IPS DF 19.7 (cell line): ENCODE results near the gene PRSS56.
"Not testable (repeated sequence)": the region's sequence is repeated elsewhere in the genome, so short reads cannot be mapped to it uniquely, and the experiment has no call there.

Experiments
- DNase-seq: peaks from one replicate; pipeline ENCODE4 v3.0.0-alpha.2; 2013; ENCODE audit warnings: low read depth, low spot score

The PRSS56 gene

DNA sequence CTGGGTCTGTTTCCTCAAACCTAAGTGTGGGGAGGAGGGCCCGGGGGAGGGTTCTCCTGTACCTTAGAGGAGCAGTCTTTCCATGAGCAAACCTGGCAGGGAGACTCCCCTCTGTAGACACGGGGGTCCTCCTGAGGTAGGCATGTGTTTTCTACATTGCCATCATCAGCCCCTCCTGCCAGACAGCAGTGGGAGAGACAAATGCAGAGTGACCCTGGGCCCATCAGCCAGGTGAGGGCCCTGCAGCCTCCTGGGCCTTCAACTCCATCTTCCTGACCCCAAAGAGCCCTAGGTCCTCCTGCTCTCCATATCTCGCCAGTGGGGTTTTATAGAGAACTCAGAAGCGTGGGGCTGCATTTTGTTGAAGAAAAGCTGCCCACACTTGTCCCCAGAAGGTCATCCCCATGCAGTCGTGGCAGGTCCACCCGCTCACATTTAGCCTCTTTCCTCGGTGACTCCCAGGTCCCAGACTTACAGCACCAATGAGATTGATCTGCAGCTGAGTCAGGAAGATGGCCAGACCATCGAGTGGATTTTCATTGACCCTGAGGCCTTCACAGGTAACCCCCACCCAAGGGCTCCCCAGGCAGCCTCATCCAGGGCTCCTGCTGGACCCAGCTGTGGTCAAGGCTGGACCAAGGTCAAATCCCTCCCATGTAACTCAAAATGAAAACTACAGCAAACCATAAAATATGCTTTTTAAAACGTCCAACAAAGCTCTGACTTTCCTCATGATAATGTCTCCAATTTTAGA lies 21.9 kb downstream of the PRSS56 start:
- DNase-seq, result no peak

DNA sequence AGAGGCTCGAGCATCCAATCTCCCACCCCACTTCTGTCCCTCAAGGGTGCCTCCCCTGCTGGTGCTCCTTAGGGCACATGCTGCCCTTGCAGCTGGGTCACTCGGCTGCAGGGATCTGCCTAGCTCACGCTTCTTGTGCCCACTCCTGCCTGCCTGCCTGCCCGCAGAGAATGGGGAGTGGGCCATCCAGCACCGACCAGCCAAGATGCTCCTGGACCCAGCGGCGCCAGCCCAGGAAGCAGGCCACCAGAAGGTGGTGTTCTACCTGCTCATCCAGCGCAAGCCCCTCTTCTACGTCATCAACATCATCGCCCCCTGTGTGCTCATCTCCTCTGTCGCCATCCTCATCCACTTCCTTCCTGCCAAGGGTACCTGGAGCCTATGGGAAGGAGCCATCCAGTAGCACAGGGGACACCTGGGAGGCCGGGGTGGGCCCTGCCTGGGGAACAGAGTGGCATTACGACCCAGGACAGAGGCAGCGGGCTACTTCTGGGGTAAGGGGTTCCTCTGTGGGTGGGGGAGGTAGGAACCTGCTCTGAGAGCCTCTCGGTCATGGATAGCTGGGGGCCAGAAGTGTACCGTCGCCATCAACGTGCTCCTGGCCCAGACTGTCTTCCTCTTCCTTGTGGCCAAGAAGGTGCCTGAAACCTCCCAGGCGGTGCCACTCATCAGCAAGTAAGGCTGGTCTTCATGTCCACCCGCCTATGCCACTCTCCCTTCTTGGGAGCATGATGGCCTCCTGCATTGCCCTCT lies 22.7 kb downstream of the PRSS56 start:
- no peak for DNase-seq

DNA sequence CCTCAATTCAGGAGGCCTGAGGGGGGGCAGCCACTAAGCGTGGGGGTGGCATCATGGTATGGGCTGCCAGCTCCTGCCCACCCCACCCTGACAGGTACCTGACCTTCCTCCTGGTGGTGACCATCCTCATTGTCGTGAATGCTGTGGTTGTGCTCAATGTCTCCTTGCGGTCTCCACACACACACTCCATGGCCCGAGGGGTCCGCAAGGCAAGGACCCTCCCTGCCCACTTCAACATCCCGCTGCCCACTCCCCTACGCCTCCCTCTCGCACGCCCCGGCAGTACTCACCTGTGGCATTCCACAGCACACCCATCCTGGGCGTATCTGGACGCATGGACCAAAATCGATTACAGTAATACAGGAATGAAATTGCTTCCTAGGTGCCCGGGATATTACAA lies 23.3 kb downstream of the PRSS56 start:
- no peak for DNase-seq

DNA sequence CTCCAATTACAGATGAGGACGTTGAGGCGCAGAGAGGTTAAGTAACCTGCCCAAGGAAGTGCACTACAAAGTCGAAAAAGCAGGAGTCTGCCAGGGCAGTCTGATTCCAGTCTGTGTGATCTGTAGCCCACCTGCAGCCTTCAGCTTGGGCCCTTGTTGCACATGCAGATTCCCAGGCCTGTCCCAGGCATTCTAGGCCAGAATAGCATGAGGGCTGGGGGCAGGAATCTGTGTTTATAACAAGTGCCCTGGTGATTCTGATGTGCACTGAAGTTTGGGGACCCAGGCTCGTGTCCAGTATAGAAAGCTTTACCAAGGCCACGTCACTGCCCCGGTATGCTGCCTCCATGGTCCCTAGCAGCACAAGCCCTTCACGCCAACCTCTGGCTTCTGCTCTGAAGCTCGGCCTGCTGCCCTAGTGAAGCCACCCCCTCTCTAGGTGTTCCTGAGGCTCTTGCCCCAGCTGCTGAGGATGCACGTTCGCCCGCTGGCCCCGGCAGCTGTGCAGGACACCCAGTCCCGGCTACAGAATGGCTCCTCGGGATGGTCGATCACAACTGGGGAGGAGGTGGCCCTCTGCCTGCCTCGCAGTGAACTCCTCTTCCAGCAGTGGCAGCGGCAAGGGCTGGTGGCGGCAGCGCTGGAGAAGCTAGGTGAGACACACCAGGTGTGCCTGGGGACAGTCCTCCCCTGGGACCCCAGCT lies 23.9 kb downstream of the PRSS56 start:
- no peak for DNase-seq

DNA sequence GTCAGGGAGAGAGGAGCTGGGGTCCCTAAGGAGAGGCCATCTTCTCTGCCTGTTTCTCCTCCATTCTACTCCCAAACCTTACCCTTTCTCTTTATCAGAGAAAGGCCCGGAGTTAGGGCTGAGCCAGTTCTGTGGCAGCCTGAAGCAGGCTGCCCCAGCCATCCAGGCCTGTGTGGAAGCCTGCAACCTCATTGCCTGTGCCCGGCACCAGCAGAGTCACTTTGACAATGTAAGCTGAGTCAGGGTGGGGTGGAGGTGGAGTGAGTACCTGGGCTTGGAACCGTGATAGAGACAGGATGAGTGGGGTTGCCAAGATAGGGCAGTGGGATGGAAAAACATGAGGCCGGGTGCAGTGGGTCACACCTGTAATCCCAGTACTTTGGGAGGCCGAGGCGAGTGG lies 24.5 kb downstream of the PRSS56 start:
- no peak for DNase-seq

DNA sequence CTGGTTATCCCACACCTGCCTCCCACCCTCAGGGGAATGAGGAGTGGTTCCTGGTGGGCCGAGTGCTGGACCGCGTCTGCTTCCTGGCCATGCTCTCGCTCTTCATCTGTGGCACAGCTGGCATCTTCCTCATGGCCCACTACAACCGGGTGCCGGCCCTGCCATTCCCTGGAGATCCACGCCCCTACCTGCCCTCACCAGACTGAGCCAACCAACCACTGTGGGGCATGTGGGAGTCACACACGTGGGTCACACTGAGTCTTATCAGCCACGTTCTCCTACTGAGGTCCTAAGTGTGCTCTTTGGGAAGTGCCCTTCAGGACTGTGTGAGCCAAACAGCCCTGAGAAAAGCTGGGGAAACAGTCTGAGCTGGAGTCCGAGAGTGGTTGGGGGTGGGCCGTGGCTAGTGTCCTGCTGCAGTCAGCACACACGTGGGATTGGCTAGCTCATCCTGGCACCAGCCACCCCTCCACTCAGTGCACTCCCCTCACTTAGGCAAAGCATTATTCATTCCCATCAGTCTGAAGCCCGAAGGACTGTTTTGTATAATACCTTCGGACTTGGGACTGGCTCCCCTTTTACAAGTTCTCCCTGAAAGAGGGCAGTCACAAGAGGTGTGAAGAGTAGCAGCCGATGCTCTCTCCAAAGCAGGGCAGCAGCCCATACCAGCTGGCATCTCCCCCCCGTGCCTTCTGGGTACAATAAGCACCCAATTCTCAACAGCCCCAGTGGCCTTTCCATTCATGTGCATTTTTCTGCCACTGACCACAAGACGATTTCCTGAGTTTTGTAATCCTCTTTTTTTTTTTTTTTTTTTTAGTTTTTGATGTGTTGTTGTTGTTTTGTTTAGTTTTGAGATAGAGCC lies 25.6 kb downstream of the PRSS56 start:
- no peak for DNase-seq

DNA sequence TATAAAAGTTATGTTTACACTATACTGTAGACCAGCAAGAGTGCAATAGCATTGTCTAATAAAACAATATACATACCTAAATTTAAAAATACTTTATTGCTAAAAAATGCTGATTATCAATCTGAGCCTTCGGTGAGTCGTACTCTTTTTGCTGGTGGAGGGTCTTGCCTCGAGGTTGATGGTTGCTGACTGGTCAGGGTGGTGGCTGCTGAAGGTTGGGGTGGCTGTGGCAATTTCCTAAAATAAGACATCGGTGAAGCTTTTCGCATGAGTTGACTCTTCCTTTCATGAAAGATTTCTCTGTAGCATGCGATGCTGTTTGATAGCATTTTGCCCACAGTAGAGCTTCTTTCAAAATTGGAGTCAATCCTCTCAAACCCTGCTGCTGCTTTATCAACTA lies 27.8 kb downstream of the PRSS56 start:
- DNase-seq, result no peak

DNA sequence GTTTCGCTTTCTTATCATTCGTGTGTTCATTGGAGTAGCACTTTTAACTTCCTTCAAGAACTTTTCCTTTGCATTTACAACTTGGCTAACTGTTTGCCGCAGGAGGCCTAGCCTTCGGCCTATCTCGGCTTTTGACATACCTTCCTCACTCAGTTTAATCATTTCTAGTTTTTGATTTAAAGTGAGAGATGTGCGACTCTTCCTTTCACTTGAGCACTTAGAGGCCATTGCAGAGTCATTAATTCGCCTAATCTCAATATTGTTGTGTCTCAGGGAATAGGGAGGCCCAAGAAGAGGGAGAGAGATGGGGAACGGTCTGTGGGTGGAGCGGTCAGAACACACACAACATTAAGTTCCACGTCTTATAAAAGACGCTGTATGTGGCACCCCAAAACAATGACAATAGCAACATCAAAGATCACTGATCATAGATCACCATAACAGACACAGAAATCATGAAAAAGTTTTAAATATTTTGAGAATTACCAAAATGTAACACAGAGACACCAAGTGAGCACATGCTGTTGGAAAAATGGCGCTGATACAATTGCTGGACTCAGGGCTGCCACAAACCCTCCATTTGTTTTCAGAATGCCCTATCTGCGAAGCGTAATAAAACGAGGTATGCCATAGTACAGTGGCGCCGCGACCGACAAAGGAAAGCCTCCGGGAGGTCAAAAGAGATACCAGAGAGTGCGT lies 29.6 kb downstream of the PRSS56 start:
- DNase-seq, result no peak

DNA sequence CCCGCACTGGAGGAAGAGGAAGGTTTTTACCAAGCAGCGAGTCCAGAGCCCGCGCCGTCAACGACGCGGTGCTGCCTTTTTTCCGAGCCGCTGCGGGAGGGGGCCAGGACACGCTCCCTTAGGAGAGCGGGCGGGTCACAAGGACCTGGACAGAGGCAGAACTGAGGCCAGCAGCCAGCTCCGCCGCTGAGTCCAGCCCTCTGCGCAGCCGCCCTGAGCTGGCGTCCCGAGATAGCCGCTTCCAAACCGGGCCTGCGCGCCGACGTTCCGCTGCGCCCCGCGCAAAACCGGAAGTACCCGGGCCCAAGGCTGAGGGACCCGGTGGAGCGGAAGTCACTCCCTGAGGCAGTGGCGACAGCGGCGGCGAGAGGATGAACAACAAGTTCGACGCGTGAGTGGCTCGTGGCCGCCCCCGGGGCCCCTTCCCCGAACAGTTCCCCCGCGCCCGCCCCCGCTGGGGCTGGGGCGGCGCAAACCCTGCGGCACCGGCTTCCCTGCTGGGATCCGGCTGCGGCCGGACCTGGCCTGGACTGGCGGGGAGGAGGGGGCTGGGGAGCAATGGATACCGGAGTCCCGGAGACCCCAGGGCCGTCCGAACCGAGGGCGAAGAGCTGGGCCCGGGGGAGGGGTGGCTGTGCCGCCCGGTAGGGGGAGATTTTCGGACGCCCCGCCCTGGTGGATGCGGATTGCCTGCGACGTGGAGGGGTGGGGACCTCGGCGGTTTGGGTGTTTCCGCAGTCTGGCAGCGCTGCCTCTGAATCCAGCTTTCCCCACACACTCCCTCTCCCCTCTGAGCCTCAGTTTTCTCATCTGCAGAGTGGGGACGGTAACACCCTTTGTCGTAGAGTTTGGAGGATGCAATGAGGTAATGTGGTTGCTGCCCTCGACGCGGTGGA lies 30.4 kb downstream of the PRSS56 start, which contains the start of the genes EIF4E2 and TIGD1:
Gene EIF4E2, plus strand, starts transcription at position 336 of the 896 bp plus-strand sequence. Its CDS starts 36 bp downstream, at position 372.
Gene TIGD1, minus strand, starts transcription at position 204 of the 896 bp plus-strand sequence. CDS start 675 bp downstream, outside the sequence.
- DNase-seq, result peak; percentile 71

DNA sequence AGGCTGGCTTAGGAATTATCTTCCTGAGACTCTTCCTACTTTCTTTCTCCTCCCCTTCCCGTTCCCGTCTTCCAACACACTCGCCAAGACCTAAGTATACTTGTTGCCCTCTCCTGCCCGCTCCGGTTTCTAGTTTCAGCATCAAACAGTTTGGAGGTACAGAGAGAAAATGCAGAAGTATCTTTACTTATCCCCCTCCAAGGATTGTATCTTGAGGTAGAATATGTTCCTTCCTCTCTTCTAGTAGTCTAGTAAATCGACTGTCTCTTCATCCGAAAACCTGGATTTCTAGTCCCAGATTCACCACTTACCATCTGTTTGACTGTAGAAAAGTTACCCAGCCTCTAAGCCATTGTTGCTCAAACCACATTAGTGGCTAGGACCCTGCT lies 31.1 kb downstream of the PRSS56 start:
- no peak for DNase-seq

DNA sequence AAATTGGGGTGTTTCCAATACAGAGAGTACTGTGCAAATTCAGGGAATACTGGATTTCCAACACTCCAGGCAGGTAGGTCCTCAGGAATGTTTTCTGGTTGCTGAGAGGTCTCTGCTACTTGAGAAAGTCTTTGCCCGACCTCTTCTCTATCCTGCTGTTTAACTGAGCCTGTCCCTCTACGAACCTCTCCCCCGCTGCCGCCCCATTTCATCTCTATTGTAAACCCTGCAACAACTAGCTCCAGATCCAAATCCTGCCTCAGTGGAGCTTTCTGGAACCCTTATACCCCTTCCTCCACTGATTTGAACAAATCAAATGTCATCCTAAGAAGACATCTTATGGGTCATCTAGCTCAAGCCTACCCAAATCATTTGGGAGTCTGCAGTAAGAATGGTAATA lies 31.6 kb downstream of the PRSS56 start:
- no peak for DNase-seq

DNA sequence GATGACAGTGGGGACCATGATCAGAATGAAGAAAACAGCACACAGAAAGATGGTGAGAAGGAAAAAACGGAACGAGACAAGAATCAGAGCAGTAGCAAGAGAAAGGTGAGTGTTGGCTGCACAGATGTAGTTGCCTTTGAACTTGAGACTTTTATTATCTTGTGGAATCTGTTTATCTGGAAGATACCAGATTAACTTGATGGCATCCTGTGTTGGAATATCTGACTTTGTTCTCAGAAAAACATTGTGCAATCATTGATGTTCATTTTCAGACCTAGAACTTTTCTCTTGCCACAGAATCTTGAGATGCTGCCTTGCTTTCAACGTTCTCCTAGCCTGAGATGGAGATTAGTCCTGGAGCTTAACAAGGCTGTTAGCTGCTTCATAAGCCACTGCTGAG lies 36.2 kb downstream of the PRSS56 start:
- no peak for DNase-seq

DNA sequence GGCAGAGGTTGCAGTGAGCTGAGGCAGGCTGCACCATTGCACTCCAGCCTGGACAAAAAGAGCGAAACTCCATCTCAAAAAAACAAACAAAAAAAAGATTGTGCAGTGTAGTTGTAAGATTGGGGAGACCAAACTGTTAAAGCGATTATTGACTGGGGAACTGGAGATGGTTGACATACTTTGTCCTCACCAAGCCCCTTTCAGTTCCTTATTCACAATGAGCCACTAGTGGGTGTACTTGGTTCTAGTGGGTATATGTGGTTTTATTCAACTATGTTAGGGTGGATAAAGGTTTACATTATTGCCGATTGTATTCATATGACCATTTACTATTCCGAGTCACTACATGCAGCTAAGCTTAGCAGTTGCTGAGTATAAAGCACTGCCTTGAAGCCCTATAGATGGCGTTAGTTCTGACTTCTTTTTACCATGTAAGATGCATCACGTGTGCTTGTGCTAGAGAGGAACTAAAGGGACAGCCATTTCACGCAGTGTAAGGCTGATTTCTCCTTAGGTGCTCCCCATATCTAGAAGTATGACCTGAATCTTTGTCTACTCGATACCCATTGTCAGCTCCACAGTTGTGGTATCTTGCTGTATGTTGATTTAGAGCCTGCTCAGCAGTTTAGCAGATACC lies 42.4 kb downstream of the PRSS56 start:
- DNase-seq, result no peak

DNA sequence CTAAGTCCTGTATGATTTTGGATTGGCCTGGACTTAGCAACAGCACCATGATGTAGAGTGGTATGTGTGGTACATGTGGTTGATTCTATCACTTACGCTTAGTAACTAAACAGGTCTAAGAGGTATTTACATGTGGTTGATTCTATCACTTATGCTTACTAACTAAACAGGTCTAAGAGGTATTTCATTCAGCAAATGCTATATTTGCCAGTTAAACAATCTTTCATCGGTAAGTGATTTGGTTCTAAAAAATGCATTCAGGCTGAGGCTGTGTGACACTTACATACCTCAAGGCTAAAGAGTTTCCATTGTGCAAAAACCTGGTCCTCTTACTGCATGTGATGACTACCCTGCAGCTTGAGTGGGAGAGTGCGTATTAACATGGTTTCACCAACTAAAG lies 43.4 kb downstream of the PRSS56 start:
- no peak for DNase-seq

DNA sequence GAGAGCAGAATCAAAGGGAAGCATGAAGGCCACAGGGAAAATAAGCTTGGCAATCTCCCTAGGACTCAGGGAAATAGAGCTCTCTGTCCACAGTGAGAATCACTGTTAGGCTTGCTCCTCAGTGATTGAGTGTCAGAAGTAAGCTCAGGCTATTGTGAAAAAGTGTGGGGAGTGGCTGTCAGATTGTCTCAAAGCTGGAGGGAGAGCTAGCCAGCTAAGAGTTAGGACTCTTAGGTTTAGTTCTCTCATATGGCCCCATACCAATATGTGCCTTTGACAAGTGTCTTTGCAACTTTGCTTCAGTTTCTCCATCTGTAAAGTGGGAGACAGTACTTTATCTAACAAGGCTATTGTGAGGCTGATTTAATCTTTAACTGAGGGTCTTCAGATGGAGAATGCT lies 47.5 kb downstream of the PRSS56 start:
- no peak for DNase-seq

DNA sequence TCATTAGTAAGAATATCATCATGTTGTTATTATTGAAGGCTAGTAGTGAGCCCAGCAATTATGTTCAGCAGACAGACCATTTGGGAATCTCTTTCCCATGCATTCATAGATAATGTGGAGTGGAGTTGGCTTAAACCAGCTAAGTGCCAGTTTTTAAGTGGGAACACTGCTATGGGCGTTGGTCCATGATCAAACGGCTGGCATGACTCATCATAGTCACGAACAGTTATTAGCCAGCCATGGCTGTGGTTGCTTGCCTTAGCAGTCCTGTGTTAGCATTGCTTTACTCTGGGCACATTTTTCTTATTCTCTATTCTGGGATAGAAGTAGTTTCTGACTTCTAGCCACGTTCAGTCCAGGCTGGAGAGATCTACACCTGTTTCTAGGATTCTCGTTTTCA lies 48.0 kb downstream of the PRSS56 start:
- no peak for DNase-seq

DNA sequence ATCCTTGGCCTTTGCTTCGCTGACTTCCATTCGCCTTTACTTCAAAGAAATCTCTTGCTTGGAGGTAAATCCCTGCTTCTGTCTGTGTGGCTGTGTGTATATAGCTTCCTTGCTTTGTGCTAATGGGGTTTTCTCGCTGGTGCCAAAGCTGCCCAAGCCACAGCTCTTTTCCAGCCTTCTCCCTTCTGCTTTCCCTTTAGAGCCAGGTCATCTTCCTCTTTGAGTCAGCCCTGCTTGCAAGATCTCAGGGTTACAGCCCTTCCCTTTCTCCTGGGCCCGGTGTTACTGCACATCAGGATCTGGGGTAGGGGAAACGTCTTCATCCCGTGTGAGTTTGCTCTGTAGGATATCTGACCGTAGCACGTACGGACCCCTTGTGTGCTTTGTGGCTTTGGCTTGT lies 49.4 kb downstream of the PRSS56 start:
- no peak for DNase-seq

DNA sequence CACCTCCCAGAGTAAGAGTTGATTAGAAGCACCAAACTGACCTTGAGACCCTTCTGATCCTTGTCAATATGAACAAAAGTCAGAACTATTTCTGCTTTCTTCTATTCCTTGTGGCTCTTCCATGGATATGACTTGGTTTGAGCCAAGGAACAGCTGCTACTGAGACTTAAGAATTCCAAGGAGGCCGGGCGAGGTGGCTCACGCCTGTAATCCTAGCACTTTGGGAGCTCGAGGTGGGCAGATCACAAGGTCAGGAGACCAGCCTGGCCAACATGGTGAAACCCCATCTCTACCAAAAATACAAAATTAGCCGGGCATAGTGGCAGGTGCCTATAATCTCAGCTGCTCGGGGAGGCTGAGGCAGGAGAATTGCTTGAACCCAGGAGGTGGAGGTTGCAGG lies 50.3 kb downstream of the PRSS56 start:
- not testable (repeated sequence) for DNase-seq

DNA sequence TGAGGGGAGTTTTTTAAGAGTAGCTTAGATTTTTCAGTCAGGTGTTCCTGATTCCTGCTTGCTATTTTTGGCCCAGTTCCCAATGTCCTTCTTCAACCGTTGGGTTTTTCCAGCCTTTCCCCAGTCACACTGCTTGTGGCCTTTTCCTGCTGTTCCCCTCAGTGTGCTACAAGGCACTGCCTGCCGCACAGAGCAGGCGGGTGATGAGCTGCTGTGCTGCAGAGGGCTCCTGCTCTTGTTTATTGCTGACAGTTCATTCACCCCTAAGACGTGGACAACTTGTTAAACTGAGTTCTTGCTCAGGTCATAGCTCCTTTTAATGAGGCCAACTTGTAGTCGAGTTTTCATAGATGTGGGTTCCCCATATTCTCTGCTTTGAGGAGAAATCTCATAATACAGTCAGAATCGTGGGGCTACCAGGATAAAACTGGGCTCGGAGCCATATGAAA lies 50.9 kb downstream of the PRSS56 start:
- no peak for DNase-seq
